HG02571 (cell line): ENCODE data around the gene ARPC2.

ENCODE experiments used
- ATAC-seq: cut with Tn5 transposase; IDR thresholded peaks from one replicate; pipeline ENCODE4 v1.9.1; 2021; ENCODE audit warnings: mild to moderate bottlenecking, moderate library complexity; ENCODE audit not compliant: unreplicated experiment

Gene ARPC2

GRCh38 chr2:218216336-218216673 is 684 bp upstream of the ARPC2 start:
- no peak for ATAC-seq

- ATAC-seq = peak; percentile 34
These were observed 625 bp downstream of the ARPC2 start for GRCh38 chr2:218217360-218218267.

- peak; percentile 42 for ATAC-seq
These were observed 1.5 kb downstream of the ARPC2 start for GRCh38 chr2:218218268-218219185.

GRCh38 chr2:218219934-218220333 is 2.9 kb downstream of the ARPC2 start:
- ATAC-seq = no peak

GRCh38 chr2:218221000-218221399 is 4.0 kb downstream of the ARPC2 start:
- no peak for ATAC-seq

- ATAC-seq = no peak
These were observed 6.1 kb downstream of the ARPC2 start for GRCh38 chr2:218223046-218223445.

- no peak for ATAC-seq
These were observed 7.2 kb downstream of the ARPC2 start for GRCh38 chr2:218224186-218224585.

GRCh38 chr2:218226903-218227302 is 9.9 kb downstream of the ARPC2 start:
- no peak for ATAC-seq

GRCh38 chr2:218228366-218229090 is 11.5 kb downstream of the ARPC2 start:
- no peak for ATAC-seq

- ATAC-seq = peak; percentile 77
These were observed 12.2 kb downstream of the ARPC2 start for GRCh38 chr2:218229239-218229638.

GRCh38 chr2:218229851-218230250 is 12.9 kb downstream of the ARPC2 start:
- ATAC-seq = no peak

- ATAC-seq = no peak
These were observed 13.9 kb downstream of the ARPC2 start for GRCh38 chr2:218230882-218231281.

- no peak for ATAC-seq
These were observed 16.6 kb downstream of the ARPC2 start for GRCh38 chr2:218233543-218233942.

GRCh38 chr2:218234521-218234920 is 17.5 kb downstream of the ARPC2 start:
- ATAC-seq = no peak

- no peak for ATAC-seq
These were observed 18.0 kb downstream of the ARPC2 start for GRCh38 chr2:218235017-218235416.

- ATAC-seq = no peak
These were observed 19.8 kb downstream of the ARPC2 start for GRCh38 chr2:218236829-218237228.

GRCh38 chr2:218238887-218239286 is 21.9 kb downstream of the ARPC2 start:
- ATAC-seq = no peak

GRCh38 chr2:218244204-218244603 is 27.2 kb downstream of the ARPC2 start:
- ATAC-seq = no peak

- ATAC-seq = no peak
These were observed 27.7 kb downstream of the ARPC2 start for GRCh38 chr2:218244665-218245064.

GRCh38 chr2:218245214-218245613 is 28.2 kb downstream of the ARPC2 start:
- ATAC-seq = no peak

- ATAC-seq = no peak
These were observed 32.7 kb downstream of the ARPC2 start for GRCh38 chr2:218249691-218250090.
